HUES6 (cell line): ENCODE results near the gene PAPSS2.

Experiments used
- H3K27ac ChIP-seq: 2 replicates; pipeline ENCODE4 v1.7.0; 2013; ENCODE audit warnings: low read depth, mild to moderate bottlenecking, low read length, inconsistent platforms
- H3K27me3 ChIP-seq: 2 replicates; pipeline ENCODE4 v1.6.1; 2013; ENCODE audit warnings: low read length; ENCODE audit not compliant: control insufficient read depth, insufficient read depth
- H3K36me3 ChIP-seq: 2 replicates; pipeline ENCODE4 v1.6.1; 2013; ENCODE audit warnings: low read length; ENCODE audit not compliant: control insufficient read depth, insufficient read depth
- H3K4me1 ChIP-seq: 2 replicates; pipeline ENCODE4 v1.6.1; 2013; ENCODE audit warnings: low read length; ENCODE audit not compliant: control insufficient read depth, insufficient read depth
- H3K4me3 ChIP-seq: 2 replicates; pipeline ENCODE4 v1.5.1; 2013; ENCODE audit warnings: low read depth, low read length
- H3K9ac ChIP-seq: one replicate; pipeline ENCODE4 v1.6.1; 2013; ENCODE audit warnings: mild to moderate bottlenecking, low read length
- H3K9me3 ChIP-seq: 2 replicates; pipeline ENCODE4 v1.6.1; 2013; ENCODE audit warnings: low read depth, low read length; ENCODE audit not compliant: control insufficient read depth, insufficient read depth

Gene PAPSS2

GRCh38 chr10:87712913-87713616, 53.4 kb downstream of the PAPSS2 start:
- no peaks in the 10 kb centered on the region for H3K4me1 ChIP-seq
- H3K36me3 ChIP-seq: peaks cover 37% of the 10 kb centered on the region
- H3K9ac ChIP-seq: no peak overlapping the region
- H3K27me3 ChIP-seq: no peaks in the 10 kb centered on the region
- H3K27ac ChIP-seq: no peak overlapping the region
- no peak overlapping the region for H3K4me3 ChIP-seq
- no peaks in the 10 kb centered on the region for H3K9me3 ChIP-seq

DNA sequence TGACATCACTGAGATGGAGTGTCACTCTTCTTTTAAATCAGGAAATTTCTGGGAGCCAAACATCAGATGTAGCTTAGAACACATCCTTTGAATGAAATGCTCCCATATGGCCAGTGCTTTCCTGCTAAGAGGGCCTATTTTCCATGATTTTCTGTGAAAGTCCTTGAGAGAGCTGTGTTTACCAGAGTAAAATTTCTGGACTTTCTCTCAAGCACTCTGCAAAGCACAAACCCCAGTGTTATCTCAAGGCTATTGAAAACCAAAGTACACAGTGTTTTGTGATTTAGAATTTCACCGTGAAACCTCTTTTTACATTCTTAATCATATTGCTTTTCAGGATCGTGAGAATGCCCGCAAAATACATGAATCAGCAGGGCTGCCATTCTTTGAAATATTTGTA, 54.0 kb downstream of the PAPSS2 start:
- Histone ChIP-seq H3K27me3 (no peaks in the 10 kb centered on the region), H3K4me1 (no peaks in the 10 kb centered on the region), H3K4me3 (no peak overlapping the region), H3K9me3 (no peaks in the 10 kb centered on the region), H3K36me3 (peaks cover 37% of the 10 kb centered on the region), H3K27ac (no peak overlapping the region), H3K9ac (no peak overlapping the region)

- no peaks in the 10 kb centered on the region for H3K4me1 ChIP-seq
- H3K36me3 ChIP-seq: peaks cover 35% of the 10 kb centered on the region
- no peak overlapping the region for H3K27ac ChIP-seq
- no peak overlapping the region for H3K4me3 ChIP-seq
- H3K9ac ChIP-seq: no peak overlapping the region
- H3K9me3 ChIP-seq: no peaks in the 10 kb centered on the region
- H3K27me3 ChIP-seq: no peaks in the 10 kb centered on the region
Measured at GRCh38 chr10:87715552-87716347, 56.1 kb downstream of the PAPSS2 start.

DNA sequence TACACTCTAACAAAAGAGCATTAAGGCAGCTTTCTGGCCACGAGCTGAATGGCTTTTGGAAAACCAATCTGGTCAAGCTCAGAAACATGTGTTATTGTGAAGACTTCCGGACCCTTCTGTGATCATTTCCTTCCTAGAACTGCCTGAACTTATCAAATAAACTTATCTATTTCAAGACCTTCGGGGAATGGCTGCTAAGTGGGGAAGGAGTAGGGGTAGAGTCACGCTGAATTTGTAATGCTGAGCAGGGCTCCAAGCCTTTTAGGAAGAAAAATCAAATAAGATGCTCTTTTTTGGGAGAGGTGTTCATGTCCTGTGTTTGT, 56.6 kb downstream of the PAPSS2 start:
- no peaks in the 10 kb centered on the region for H3K4me1 ChIP-seq
- H3K9ac ChIP-seq: no peak overlapping the region
- no peak overlapping the region for H3K4me3 ChIP-seq
- no peak overlapping the region for H3K27ac ChIP-seq
- no peaks in the 10 kb centered on the region for H3K27me3 ChIP-seq
- H3K9me3 ChIP-seq: no peaks in the 10 kb centered on the region
- peaks cover 32% of the 10 kb centered on the region for H3K36me3 ChIP-seq

DNA sequence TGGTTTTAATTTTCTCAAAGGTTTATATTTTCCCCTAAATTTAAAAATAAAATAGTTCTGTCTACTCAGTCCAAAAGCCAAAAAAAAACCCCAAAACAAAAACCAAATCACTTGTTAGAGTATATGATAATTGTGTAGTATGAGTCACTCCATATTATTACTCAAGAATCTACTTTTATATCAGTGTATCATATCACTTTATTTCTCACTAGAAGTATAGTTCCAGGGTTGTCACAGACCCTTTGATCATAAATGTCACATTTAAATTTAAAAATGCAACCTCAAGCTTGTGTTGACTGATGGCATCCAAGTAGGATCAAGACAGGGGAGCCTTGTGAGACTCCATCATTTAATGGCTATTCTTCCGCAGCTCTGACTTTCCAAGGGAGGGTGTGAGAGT, 61.0 kb downstream of the PAPSS2 start:
- Histone ChIP-seq H3K27ac (no peak overlapping the region), H3K9me3 (no peaks in the 10 kb centered on the region), H3K4me3 (no peak overlapping the region), H3K27me3 (no peaks in the 10 kb centered on the region), H3K4me1 (no peaks in the 10 kb centered on the region), H3K36me3 (peaks cover 8% of the 10 kb centered on the region; the same call in 1 of the 2 replicates), H3K9ac (no peak overlapping the region)

DNA sequence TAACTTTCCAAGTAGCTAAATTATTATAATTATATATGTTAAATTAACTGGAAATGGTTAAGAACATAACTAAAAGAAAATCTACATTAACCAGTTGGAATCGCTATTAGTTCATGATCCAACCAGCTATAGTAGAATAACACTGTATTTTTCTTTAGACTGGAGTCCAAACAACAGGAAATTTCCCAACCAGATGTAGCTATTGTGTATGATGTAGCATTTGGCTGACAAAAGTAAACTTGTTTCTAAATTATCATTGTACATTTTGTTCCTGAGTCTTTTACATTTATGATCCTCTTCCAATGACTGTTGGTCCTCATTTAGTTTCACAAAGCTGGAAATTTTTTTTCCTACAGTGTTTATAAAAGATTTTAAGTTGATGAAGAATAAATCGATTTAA, 62.1 kb downstream of the PAPSS2 start:
- Histone ChIP-seq H3K27me3 (no peaks in the 10 kb centered on the region), H3K27ac (no peak overlapping the region), H3K9ac (no peak overlapping the region), H3K4me1 (no peaks in the 10 kb centered on the region), H3K9me3 (no peaks in the 10 kb centered on the region), H3K36me3 (peaks cover 3% of the 10 kb centered on the region; the same call in 1 of the 2 replicates), H3K4me3 (no peak overlapping the region)

DNA sequence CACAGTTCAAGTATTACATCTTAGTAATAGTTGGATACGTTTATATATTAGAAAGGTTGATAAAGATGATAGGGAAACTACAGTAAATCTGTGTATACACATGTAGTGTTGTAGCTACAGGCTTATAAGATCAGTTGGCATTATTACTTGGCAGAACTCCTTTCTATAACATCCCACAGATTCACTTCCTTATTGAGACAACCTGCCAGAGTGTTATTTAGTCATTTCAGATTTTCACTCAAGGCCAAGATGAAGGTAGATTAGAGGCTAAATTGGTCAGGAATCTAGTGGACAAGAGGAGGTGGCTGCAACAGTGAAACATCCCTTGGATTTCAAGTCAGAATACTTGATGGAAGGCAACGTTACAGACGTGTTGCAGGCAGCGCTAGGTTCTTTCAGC, 63.0 kb downstream of the PAPSS2 start:
- no peaks in the 10 kb centered on the region for H3K4me1 ChIP-seq
- no peak overlapping the region for H3K9ac ChIP-seq
- H3K27ac ChIP-seq: no peak overlapping the region
- no peak overlapping the region for H3K4me3 ChIP-seq
- peaks cover 7% of the 10 kb centered on the region for H3K36me3 ChIP-seq
- no peaks in the 10 kb centered on the region for H3K9me3 ChIP-seq
- no peaks in the 10 kb centered on the region for H3K27me3 ChIP-seq

- Histone ChIP-seq H3K36me3 (peaks cover 7% of the 10 kb centered on the region), H3K9ac (no peak overlapping the region), H3K4me3 (no peak overlapping the region), H3K9me3 (no peaks in the 10 kb centered on the region), H3K27ac (no peak overlapping the region), H3K27me3 (no peaks in the 10 kb centered on the region), H3K4me1 (no peaks in the 10 kb centered on the region)
Measured at GRCh38 chr10:87723500-87723899, 63.8 kb downstream of the PAPSS2 start.

- Histone ChIP-seq H3K4me3 (no peak overlapping the region), H3K36me3 (peaks cover 4% of the 10 kb centered on the region), H3K9ac (no peak overlapping the region), H3K27ac (no peak overlapping the region), H3K4me1 (no peaks in the 10 kb centered on the region), H3K9me3 (no peaks in the 10 kb centered on the region), H3K27me3 (no peaks in the 10 kb centered on the region)
Measured at GRCh38 chr10:87724789-87725188, 65.1 kb downstream of the PAPSS2 start.

DNA sequence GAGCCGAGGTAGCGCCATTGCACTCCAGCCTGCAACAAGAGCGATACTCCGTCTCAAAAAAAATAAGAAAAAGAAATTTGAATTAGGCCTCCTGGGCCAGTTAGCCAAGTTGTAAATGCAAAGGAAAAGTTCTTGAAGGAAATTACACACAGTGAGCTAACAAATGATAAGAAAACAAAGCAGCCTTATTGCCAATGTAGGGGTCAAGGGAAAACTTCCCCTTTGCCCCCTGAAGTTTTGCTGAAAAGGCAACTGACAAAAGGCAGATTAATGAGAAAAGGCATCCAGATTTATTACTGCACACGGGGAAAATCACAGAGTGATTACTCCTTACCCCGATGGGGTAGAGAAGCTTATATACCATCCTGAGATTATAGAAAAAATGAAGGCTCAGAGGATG, 70.3 kb downstream of the PAPSS2 start:
- H3K27me3 ChIP-seq: no peaks in the 10 kb centered on the region
- H3K27ac ChIP-seq: no peak overlapping the region
- H3K9me3 ChIP-seq: no peaks in the 10 kb centered on the region
- H3K36me3 ChIP-seq: peaks cover 4% of the 10 kb centered on the region
- H3K4me1 ChIP-seq: peaks cover 3% of the 10 kb centered on the region
- no peak overlapping the region for H3K9ac ChIP-seq
- H3K4me3 ChIP-seq: no peak overlapping the region

DNA sequence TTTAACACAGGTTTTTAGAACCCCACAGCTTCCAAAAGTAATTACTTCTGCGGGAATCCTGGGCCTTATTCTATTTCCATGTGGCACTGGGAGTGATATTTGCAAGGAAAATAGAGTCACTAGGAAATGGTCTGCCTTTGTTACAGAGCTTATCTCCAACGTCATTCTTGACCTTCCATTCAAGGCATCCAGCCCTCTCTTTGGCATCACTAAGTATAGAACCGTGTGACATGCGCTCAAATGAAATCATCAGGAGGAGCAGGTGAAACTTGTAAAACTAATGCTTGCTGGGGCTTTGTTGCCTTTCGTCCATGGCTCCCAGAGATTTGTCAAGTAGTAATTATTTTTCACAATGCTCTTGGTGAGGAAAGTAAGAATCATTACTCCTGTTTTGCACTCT, 73.4 kb downstream of the PAPSS2 start:
- Histone ChIP-seq H3K27me3 (no peaks in the 10 kb centered on the region), H3K4me3 (no peak overlapping the region), H3K27ac (no peak overlapping the region), H3K36me3 (no peaks in the 10 kb centered on the region), H3K9ac (no peak overlapping the region), H3K4me1 (peaks cover 10% of the 10 kb centered on the region), H3K9me3 (no peaks in the 10 kb centered on the region)
